GM19324 (cell line): ENCODE results near the gene CRMP1.

Source experiments
- ATAC-seq: cut with Tn5 transposase; IDR thresholded peaks from one replicate; pipeline ENCODE4 v1.9.1; 2021; ENCODE audit warnings: mild to moderate bottlenecking, moderate library complexity; ENCODE audit not compliant: unreplicated experiment, low FRiP score

Gene CRMP1

GRCh38 chr4:5893004-5893580 lies at the start of gene CRMP1:
TSS of gene CRMP1 (minus strand) at chr4:5893086. CDS start at chr4:5892969, 117 bp downstream.
- no peak for ATAC-seq

GRCh38 chr4:5941601-5942000 lies 48.7 kb upstream of the CRMP1 start:
- no peak for ATAC-seq

- ATAC-seq, result no peak
Observed at GRCh38 chr4:5940470-5941203, 47.8 kb upstream of the CRMP1 start.

GRCh38 chr4:5933996-5934831 lies 41.3 kb upstream of the CRMP1 start:
- ATAC-seq, result no peak

GRCh38 chr4:5933116-5933515 lies 40.2 kb upstream of the CRMP1 start:
- no peak for ATAC-seq

GRCh38 chr4:5932035-5932568 lies 39.2 kb upstream of the CRMP1 start:
- no peak for ATAC-seq

GRCh38 chr4:5931526-5931925 lies 38.6 kb upstream of the CRMP1 start:
- no peak for ATAC-seq

- no peak for ATAC-seq
Observed at GRCh38 chr4:5930876-5931275, 38.0 kb upstream of the CRMP1 start.

- ATAC-seq, result no peak
Observed at GRCh38 chr4:5930456-5930855, 37.6 kb upstream of the CRMP1 start.

GRCh38 chr4:5928844-5929420 lies 36.0 kb upstream of the CRMP1 start:
- ATAC-seq, result no peak

GRCh38 chr4:5928274-5928673 lies 35.4 kb upstream of the CRMP1 start:
- no peak for ATAC-seq

- no peak for ATAC-seq
Observed at GRCh38 chr4:5927747-5928146, 34.9 kb upstream of the CRMP1 start.

GRCh38 chr4:5927116-5927515 lies 34.2 kb upstream of the CRMP1 start:
- ATAC-seq, result no peak

- ATAC-seq, result no peak
Observed at GRCh38 chr4:5926598-5926997, 33.7 kb upstream of the CRMP1 start.

- ATAC-seq, result no peak
Observed at GRCh38 chr4:5925419-5926200, 32.7 kb upstream of the CRMP1 start.

- ATAC-seq, result no peak
Observed at GRCh38 chr4:5924461-5925125, 31.7 kb upstream of the CRMP1 start.

- ATAC-seq, result no peak
Observed at GRCh38 chr4:5923376-5923775, 30.5 kb upstream of the CRMP1 start.

- ATAC-seq, result no peak
Observed at GRCh38 chr4:5922556-5922955, 29.7 kb upstream of the CRMP1 start.

- no peak for ATAC-seq
Observed at GRCh38 chr4:5921981-5922380, 29.1 kb upstream of the CRMP1 start.
